HG02973 (cell line): ENCODE measurements around the gene TDRD3.

Experiments used
- ATAC-seq: cut with Tn5 transposase; IDR thresholded peaks from one replicate; pipeline ENCODE4 v1.9.1; 2021; ENCODE audit warnings: moderate library complexity; ENCODE audit not compliant: unreplicated experiment

The TDRD3 gene

GRCh38 chr13:60572003-60572798 lies 175.2 kb downstream of the TDRD3 start:
- no peak for ATAC-seq

- no peak for ATAC-seq
Observed at GRCh38 chr13:60572855-60573254, 175.8 kb downstream of the TDRD3 start.

DNA sequence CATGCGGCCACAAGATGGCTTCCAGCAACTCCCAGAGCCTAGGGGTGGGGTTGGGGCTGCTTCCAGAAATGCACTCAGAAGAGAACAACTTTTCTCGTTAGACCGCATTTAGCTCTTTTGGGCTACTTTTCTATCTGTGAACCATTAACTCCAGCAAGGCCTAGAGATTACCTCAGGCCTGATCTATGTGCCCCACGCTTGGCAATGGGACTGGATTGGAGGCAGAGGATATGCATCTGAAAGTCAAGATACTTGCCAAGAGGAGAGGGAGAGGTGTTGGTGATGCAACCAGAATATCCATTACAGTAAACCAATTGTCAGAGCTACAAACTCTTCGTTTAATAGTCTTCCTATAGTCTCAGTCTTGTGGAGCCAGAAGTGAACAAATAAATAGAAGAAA lies 177.7 kb downstream of the TDRD3 start:
- no peak for ATAC-seq

GRCh38 chr13:60575142-60575541 lies 178.1 kb downstream of the TDRD3 start:
- no peak for ATAC-seq

DNA sequence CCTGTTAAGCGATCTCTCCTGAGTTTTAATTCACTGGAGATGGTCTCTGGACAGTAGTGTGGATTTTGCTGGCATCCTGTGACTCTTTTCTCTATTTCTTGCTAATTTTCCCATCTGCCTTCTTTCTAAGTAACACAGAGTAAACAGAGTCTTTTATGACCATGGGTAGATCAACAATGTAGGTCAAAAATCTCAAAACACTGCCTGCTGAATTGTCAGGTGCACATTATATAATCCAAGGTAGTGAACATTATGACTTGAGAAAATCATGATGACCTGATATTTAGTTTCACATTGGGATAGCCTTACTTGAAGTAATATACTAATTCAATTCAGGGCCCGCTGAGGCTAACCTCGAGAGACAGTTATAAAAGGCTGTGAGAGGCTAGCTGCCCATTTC lies 180.7 kb downstream of the TDRD3 start:
- ATAC-seq: no peak

DNA sequence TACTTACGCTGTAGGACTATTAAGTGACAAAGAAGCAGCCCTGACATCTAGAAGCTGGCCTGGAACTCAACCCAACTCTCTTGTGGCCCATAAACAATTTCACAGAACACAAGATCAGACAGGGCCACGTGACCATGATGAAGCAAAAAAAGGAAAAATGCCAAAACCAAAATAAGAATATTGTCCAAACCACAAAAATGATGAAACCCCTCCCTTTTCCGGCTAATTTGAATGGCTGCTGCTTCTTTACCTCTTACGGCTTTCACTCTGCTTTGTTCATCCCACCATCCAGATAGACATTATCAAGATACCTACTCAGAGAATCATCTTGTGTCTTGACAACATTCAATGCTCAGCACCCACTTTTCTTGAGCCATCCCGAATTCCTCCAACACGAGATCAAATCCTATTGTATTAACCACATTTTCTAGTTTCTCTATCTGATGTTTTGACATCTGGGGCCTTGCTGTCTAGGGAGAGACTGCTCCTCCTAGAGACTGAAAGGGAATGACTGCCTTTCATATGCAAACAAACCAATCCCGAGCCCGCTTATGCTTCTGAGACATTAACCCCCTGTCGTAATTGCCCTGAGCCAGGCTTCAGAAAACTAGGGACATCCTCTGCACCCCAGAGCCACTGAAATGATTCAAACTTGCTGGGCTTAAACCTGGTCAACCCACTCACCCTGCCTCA lies 186.3 kb downstream of the TDRD3 start:
- no peak for ATAC-seq

- no peak for ATAC-seq
Observed at GRCh38 chr13:60583911-60584753, 187.1 kb downstream of the TDRD3 start.

DNA sequence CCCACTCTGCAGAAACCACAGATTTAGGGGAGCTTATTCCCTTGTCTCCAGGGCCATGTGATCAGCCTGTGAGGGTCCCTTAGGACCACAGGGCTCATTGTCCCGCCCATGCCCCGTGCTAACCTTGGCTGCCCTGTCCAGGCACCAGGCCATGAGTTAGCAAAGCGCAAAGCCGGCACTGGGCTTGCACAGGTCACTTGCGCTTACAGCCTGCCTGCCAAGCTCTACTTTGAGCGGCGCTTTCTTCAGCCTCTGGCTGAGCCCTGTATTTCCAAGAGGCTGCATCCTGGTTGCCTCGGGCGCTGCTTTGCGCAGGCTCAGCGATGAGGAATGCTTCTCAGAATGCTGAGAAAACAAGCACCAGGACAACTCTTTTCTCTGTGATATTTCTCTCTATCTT lies 188.0 kb downstream of the TDRD3 start:
- no peak for ATAC-seq

GRCh38 chr13:60590800-60591747 lies 194.1 kb downstream of the TDRD3 start:
- ATAC-seq: no peak

DNA sequence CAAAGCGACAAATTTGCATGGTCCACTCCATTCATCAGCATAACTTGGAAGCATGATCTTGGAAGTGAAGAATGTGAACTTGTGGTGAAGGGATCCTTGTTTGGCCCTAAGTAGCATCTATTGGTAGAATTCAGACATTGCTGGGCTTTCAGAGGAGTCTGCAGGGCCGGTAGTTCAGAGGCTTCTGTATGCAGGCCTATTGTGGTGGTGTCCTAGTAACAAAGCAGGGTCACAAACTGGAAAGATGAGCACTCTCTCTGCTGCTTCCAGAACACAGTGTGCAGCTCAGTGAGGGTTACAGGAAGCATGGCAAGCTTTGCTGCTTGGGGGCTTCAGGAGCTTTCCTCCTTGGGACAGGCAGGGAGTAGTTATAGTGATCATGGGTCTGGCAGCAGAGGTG lies 206.0 kb downstream of the TDRD3 start:
- no peak for ATAC-seq

DNA sequence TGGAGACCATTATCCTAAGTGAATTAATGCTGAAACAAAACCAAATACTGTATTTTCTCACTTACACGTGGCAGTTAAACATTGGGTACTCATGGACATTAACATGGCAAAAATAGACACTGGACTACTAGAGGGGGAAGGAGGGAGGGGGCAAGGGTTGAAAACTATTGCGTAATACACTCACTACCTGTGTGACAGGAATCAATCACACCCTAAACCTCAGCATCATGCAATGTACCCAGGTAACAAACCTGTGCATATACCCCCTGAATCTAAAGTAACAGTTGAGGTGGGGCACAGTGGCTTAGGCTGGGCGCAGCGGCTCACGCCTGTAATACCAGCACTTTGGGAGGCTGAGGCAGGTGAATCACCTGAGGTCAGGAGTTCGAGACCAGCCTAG lies 207.0 kb downstream of the TDRD3 start:
- no peak for ATAC-seq

DNA sequence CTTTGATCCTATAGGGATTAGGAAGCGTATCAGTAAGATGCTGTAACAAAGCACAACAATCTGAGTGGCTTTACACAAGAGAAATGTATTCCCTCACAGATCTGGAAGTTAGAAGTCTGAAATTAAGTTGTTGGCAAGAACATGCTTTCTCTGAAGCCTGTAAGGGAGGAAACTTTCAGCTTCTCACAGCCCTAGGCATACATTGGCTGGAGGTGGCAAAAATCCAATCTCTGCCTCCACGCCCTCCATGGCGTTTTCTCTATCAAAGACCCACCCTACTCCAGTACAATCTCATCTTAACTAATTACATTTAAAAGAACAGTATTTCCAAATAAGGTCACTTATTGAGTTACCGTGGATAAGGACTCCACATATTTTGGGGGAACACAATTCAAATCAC lies 211.9 kb downstream of the TDRD3 start:
- no peak for ATAC-seq

GRCh38 chr13:60611523-60611922 lies 214.5 kb downstream of the TDRD3 start:
- ATAC-seq: no peak

- ATAC-seq: no peak
Observed at GRCh38 chr13:60612593-60612992, 215.6 kb downstream of the TDRD3 start.

DNA sequence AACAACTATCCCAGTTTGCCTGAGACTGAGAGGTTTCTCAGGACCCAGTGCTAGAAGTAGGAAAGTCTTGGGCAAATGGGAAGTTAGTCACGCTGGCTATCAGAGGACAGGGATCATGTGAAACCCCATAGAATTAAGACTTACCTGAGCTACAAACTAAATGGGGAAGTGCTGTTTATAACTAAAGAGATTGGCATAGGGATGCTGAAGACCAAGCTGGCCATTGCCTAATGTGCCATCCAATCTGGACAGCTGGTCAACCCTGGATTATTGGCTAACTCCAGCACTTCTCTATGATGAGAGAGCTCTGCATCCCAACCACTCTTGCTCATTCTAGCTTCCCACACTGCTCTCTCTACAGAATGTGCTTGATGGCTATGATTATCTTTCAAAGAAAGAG lies 216.1 kb downstream of the TDRD3 start:
- ATAC-seq: no peak

GRCh38 chr13:60617991-60618733 lies 221.1 kb downstream of the TDRD3 start:
- no peak for ATAC-seq

- no peak for ATAC-seq
Observed at GRCh38 chr13:60619461-60619860, 222.4 kb downstream of the TDRD3 start.

- no peak for ATAC-seq
Observed at GRCh38 chr13:60620611-60621395, 223.8 kb downstream of the TDRD3 start.

DNA sequence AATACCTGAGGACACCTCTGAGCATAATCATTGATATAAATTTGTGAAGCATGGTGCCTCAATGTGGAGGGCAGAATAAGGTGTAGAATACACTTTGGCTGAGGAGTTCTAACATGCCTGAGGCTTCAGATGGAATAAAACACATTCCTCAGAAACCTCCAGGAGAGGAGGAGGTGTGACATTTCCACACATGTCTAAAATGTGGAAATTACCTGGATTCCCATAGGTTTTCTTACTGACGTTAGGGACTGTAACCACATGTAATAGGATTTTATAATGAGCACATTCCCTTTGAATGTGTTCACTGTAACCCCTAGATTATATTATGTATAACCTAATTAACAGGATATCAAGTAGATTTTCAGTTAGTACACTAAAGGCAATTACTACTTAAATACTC lies 226.1 kb downstream of the TDRD3 start:
- no peak for ATAC-seq
